ENCODE data around the gene CRIP3.

DNA sequence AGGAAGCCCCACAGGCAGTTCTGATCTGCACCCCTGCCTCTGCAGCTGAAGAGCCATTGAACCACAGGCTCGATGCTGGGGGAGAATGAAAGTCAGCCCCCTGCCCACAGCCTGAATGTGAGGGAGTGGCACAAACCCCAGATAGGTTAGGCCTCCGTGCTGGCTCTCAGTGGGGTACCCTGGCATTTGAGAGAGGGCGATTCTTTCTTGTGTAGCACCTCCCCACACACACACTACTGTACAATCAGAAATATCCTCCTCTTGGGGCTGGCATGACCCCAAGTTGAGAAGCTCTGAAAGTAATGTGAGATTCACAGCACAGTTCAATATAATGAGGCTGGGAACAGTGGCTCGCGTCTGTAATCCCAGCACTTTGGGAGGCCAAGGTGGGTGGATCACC, 47.4 kb downstream of the CRIP3 start:
- TF ChIP-seq POLR2AphosphoS5 (IDR thresholded peaks at IDR 0.05) = no peak
- TF ChIP-seq POLR2A (IDR thresholded peaks at IDR 0.05) = no peak
